A673 (cell line): Measurements from ENCODE around the gene ARRB1.

Experiments used
- CTCF ChIP-seq: fragments of 300-800, 200-600 bp; sonication (generic); conservative IDR thresholded peaks from 2 replicates; pipeline ENCODE4 v1.5.1; 2017; ENCODE audit warnings: low read depth, mild to moderate bottlenecking, antibody characterized with exemption, low read length, moderate library complexity, mixed read lengths
- EZH2 ChIP-seq: fragments of 200-600 bp; sonication (generic); IDR thresholded peaks from 2 replicates; pipeline ENCODE4 v1.6.1; 2017; ENCODE audit warnings: borderline replicate concordance, low read depth, mild to moderate bottlenecking, mixed read lengths, antibody characterized with exemption, low read length; ENCODE audit not compliant: poor library complexity, severe bottlenecking

- TF ChIP-seq CTCF = no peak
- no peak for TF ChIP-seq EZH2
Measured at GRCh38 chr11:75275581-75275980, 75.9 kb downstream of the ARRB1 start.
